Left kidney (tissue), 2 donors: Measurements from ENCODE around the gene DVL1. TPM values are rescaled to one million over a fixed set of nuclear protein-coding genes. Genes with fewer than 3 reads are reported as not detected.

Experiments used
- DNase-seq: peaks from one replicate; pipeline ENCODE4 v3.0.0-alpha.2; 2013
- polyA plus RNA-seq: library from polyadenylated mRNA; unstranded; fragments of 120-200 nt; gene quantifications from one replicate; pipeline ENCODE4 v1.2.1, GENCODE V29; 2013; ENCODE audit not compliant: insufficient read length

The DVL1 gene
- polyA plus RNA-seq, 1 donor = 22.0 TPM

DNA sequence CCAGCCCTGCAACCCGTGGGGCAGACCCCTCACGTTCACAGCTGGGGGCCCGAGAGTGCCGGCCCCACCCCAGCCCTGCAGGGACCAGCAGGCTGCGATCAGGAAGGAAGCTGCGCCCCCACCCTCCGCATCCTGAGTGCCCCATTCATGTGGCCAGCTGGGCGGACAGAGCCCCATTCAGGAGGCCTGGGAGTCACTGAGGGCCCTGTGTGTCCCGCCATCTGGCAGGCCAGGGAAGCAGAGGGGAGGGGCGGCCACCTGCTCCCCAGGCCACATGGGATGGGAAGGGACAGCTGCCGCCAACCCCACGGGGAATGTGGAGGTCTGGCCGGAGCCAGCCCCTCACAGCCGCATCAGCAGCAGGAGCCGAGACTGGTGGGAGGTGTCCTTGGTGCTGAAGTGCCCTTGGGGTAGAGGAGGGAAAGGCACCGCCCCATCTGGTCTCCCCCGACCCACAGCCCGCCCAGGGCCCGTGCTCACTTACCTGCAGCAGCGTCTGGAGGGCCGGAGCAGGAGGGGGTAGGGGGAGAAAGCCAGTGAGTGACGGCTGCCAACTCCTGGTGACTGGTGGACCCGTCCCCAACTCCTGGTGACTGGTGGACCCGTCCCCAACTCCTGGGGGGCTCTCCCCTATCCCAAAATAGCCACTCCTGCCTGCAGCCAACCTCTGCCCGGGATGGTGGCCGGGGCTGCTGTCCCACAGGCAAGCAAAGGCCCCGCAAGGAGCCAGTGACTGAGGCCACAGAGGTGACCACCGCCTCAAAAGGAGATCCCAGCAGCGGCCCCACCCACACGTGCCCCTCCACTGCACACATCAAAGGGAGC lies 50.1 kb downstream of the DVL1 start:
- no peak for DNase-seq

DNA sequence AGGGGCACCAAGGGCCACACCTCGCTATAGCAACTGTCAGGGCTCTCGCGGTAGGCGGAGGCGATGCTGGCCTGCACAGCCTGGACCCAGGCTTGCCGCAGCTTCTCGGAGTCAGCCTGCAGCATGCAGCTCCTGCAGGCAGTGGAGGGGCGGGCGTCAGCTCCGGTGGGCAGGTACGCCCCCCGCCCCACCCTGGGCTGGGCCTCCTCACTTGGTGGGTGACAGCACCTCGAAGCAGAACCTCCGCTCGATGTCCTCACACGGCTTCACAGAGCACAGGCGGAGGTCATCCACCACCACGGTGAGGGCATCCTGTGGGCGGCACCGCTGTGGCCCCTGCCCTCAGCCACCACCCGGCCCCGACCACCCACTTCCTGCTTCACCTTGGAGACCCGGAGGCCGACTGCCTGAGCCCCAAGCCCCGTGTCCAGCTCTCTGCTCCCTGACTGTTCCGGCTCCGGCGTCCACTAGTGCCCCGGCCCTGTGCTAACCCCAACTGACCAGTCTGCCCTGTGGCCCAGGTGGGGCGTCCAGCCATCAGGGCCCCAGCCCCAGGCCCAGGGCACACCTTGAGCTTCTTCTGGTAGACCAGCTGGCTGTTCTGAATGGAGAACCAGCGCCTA lies 51.3 kb downstream of the DVL1 start:
- no peak for DNase-seq

DNA sequence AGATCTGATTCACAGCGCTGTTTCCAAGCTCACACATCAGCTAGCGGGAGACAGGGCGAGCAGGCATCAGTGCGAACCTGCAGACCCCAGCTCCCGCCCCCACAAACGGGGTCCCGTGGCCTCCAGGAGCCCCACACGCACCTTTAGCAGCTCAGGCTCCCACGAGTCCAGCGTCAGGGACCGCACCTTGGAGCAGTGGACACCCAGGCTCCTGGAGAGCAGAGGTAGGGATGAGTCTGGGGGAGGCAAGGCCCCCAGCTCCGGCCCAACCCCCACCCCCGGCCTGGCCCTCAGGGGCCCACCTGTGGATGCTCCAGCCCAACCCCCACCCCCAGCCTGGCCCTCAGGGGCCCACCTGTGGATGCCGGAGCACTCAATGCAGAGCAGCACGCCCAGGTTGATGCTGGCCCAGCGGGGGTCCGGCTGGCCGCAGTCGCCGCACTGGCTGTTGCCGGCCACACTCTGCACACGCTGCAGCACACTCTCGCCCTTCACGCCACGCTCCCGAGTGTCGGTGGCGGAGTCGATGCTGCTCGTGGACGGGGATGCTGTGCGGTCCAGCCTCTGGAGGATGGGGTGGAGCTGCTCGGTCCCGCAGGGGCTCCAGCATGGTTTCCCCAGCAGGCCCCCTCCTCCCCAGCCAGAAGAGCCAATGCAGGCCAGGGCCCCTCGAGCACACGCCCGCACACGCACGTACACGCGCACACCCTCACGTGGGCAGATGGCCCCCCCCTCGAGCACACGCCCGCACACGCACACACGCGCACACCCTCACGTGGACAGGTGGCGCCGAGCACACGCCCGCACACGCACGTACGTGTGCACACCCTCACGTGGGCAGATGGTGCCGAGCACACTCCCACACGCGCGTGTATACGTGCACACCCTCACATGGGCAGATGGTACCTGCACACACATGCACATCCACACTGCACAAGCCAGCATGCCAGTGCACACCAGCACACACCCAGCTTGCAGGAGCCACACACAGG lies 52.9 kb downstream of the DVL1 start:
- DNase-seq = no peak

DNA sequence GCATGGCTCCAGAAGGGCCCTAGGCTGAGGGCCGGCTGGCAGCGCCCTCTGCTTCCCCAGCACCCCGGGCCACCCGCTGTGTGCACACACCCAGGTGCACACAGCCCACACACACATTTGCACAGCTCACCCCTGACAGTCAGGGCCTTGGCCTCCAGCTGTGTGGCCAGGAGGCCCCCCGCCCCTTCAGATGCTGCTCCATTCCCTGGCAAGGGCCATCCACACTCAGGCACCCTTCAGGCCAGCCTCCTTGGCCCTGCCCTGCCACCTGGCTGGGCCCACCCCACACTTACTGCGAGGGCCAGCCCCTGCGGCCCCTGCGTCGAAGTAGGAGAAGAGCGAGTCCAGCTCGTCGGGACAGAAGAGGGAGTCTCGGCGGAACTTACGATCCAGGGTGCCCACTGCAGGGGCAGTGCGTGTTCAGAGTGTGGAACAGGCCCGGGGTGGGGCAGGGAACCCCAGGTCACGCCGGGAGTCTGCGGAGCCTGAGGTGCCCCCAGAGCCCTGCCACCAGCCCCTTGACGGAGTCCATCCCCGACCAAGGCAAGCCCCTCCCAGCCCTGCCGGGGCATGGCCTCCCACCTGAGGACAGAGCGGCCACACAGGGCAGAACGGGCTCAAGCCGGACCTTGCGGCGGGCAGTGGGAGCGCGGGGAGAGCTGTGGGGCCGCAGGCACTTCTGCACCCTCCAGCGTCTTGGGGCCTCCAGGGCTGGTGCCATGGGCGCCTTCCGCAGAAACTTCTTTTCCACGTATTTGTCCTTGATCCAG lies 53.9 kb downstream of the DVL1 start:
- DNase-seq = no peak

DNA sequence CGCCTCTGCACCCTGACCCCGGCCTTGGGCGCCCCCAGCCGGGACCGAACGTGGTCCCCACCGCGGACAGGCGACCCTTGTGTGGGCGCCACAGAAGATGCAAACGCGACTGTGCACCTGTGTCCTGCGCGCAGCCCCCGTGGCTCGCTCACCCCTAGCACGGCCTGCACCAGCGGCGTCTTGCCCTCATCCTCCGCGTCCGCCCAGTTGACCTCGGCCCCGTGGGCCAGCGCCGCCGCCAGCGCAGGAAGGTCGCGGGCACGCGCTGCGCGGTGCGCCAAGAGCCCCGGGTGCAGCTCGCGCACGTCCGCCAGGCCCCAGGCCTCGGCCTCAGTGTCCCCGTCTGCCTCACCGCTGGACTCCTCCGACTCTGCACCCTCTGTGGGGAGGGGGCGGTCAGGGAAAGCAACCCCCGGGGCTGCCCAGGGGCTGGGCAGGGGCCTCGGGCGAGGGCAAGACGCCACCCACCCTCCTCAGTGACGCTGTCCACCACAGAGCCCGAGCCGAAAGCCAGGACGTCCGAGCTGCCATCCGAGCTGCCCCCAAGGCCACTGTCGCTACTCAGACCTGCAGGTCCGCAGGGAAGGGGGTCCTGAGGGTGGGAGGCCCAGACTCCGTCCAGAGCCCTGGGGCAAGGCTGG lies 54.8 kb downstream of the DVL1 start:
- DNase-seq = no peak

DNA sequence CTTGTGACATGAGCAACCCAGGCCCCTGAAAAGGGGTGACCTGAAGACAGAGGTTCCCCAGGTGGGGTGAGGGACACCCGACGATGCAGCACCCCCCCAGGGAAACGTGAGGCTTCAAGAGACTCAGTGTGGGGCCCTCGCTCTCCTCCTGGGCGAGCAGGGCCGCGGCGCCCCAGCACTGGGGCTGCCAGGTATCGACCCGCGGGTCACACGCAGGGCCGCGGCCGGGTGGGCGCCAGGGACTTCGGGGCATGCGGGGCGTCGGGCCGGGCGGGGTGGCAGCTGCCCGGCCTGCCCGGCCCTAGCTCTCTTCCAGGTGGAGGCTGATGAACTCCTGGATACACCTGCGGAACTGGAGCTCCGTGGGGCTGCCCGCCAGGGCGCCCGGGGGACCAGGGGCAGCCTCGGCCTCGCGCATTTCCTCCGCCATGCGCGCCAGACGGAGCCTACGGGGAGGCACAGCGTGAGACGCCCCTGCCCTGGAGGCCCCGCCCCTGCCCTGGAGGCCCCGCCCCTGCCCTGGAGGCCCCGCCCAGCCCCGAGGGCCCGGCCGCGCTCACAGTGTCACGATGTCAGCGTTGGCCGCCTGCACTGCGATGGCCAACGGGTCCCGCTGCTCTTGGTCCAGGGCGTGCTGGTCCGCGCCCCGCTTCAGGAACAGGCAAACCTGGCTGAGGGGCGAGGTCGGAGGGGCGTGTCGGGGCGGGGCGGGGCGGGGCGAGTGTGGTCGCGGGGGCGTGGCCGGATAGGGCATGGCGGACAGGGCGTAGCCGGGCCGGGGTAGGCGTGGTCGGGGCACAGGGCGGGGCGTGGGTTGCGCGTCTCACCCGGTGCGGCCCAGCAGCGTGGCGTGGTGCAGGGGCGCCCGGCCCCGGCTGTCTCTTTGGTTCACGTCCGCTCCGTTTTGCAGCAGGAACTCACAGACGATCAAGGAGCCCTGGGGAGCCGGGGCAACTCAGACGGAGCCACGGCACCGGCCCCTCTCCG lies 55.7 kb downstream of the DVL1 start:
- no peak for DNase-seq

DNA sequence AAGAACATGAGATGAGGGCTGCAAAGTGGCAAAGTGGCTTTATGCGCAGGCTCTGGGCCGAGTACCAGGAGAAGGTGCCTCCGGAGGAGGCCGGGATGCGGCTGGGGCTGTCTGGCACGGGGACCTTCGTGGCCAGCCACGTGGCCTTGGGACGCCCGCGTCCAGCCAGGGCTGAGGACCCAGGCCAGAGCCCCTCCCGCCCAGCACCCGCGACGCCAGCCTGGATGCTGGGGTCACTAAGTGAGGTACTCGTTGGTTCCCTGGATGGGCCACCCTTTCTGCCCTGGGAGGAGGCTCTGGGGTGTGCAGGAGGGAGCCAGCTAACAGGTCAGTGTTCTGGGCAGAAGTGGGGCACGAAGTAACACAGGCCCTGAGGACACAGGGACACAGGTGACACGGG lies 56.4 kb downstream of the DVL1 start:
- no peak for DNase-seq

DNA sequence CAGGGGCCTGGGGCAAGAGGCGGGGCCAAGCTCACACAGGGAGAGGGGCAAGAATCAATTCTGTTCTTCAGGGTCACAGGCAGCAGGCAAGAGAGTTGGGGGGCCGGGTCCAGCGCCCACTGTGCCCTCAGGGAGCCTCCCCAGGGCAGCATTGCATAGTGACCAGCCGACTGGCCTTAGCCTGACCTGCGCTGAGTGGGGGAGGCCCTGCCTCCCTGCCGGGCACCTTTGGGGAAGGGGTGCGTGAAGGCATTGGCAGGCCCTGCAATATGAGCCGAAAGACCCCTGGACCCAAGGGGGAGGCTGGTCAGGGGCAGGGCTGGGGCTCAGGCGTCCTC lies 56.8 kb downstream of the DVL1 start:
- DNase-seq = no peak

DNA sequence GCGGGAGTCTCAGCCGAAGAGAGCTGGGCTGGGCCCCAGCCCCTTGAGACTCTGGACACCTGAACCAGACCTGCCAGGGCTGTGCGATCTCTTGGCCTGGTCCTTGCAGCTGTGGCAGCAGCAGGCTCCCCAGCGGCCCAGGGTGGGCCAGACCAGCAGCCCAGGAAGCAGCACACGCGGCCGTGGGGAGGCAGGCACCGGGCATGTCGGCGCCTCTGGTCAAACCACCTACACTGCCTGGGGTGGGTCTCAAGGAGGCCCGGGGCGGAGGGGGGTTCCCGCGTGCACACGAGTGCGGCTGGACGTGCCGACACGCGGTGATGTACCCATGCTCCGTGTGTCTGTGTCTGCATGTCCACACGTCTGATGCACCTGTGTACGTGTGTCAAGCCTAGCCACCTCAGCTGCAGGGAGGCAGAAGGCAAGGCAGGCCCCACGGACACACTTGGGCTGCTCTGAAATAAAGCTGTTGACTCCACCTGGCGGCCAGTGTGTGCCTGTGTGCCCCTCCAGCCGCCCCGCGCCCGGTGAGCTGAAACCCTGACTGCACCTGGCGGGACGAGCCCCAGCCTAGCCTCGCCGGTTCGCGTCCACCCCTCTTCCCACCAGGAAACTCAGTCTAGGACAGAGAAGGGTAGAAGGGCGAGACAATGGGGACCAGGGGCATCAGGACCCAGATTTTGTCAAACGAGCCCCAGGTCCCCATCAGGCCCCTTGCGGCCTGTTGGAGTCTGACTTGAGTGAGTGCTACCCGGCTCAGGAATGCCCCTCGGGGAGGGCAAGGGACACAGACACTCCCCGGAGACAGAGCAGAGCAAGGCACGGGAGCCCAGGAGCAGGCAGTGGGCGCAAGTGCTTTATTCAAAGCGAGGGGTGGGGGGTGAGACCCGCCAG lies 57.4 kb downstream of the DVL1 start:
- peak; percentile 74 for DNase-seq

DNA sequence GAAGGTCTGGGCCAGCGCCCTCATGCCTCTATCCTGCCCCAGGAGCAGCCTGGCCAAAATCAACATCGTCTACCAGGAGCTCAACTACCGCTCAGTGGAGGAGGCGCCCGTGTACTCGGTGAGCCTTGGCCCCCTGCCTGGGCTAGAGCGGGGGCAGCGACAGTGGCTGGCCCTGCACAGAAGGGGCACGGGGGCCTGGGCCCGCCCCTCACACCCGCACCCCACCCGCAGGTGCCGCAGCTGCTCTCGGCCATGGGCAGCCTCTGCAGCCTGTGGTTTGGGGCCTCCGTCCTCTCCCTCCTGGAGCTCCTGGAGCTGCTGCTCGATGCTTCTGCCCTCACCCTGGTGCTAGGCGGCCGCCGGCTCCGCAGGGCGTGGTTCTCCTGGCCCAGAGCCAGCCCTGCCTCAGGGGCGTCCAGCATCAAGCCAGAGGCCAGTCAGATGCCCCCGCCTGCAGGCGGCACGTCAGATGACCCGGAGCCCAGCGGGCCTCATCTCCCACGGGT lies 58.1 kb downstream of the DVL1 start:
- no peak for DNase-seq

DNA sequence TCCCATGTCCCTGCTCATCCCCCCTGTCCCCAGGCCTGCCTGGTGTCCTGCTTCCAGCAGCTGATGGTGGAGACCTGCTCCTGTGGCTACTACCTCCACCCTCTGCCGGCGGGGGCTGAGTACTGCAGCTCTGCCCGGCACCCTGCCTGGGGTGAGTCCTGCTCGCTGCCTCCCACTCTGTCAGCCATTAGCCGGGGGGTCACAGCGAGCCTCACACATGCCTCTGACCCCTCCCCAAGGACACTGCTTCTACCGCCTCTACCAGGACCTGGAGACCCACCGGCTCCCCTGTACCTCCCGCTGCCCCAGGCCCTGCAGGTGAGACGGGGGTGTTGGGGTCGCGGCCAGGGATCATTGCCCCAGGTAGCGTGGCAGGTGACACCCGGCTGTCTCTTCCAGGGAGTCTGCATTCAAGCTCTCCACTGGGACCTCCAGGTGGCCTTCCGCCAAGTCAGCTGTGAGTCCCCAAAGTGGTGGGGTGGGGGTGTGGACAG lies 58.9 kb downstream of the DVL1 start:
- no peak for DNase-seq

DNA sequence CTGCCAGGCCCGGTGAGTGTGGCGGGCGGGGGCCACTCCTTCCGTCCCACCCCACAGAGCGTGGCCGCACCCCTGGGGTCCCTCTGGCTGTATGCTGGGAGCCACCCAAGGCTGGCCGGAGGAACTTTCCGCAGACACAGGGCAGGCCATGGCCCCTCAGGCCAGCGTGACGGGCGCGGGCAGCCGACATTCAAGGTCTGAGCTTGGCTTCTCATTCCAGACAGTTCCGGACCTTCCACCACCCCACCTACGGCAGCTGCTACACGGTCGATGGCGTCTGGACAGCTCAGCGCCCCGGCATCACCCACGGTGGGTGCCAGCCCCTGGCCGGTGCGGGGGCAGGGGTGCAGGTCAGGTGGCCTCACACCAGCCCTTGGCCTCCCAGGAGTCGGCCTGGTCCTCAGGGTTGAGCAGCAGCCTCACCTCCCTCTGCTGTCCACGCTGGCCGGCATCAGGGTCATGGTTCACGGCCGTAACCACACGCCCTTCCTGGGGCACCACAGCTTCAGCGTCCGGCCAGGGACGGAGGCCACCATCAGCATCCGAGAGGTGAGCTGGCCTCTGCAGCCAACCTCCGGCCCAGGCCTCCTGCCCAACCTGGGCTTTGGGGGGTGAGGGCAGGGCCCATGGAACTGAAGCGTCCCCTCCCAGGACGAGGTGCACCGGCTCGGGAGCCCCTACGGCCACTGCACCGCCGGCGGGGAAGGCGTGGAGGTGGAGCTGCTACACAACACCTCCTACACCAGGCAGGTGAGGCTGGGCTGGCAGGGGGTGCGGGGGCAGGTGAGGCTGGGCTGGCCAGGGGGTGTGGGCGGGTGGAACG lies 61.7 kb downstream of the DVL1 start:
- no peak for DNase-seq

DNA sequence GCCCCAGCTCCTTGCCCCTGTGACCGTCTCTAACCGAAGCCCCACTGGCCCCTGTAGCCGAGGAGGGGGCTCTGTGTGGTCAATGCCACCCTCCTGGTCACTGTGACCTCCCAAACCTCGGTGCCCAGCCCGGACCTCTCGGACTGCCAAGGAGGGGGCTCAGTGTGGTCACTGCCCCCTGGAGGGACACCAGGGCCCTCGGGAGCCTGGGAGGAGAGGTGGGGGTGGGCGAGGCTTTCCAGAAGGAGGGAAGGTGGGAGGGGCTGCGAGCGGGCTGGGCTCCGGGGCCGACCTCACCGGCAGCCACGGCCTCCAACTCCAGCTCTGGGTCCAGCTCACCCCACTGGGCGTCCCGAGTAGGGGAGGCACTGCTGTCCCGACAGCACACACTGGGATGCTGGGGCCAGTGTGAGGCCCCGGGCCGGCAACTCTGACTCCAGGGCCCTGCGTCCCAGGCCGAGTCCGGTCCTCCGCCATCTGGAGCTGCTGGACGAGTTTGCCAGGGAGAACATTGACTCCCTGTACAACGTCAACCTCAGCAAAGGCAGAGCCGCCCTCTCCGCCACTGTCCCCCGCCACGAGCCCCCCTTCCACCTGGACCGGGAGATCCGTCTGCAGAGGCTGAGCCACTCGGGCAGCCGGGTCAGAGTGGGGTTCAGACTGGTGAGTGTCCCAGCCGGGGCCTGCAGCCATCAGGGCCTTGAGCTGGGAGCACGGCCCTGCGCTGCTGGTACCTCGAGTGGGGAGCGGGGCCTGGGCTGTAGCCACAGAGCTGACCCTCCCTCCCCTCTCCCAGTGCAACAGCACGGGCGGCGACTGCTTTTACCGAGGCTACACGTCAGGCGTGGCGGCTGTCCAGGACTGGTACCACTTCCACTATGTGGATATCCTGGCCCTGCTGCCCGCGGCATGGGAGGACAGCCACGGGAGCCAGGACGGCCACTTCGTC lies 62.6 kb downstream of the DVL1 start:
- DNase-seq = no peak

DNA sequence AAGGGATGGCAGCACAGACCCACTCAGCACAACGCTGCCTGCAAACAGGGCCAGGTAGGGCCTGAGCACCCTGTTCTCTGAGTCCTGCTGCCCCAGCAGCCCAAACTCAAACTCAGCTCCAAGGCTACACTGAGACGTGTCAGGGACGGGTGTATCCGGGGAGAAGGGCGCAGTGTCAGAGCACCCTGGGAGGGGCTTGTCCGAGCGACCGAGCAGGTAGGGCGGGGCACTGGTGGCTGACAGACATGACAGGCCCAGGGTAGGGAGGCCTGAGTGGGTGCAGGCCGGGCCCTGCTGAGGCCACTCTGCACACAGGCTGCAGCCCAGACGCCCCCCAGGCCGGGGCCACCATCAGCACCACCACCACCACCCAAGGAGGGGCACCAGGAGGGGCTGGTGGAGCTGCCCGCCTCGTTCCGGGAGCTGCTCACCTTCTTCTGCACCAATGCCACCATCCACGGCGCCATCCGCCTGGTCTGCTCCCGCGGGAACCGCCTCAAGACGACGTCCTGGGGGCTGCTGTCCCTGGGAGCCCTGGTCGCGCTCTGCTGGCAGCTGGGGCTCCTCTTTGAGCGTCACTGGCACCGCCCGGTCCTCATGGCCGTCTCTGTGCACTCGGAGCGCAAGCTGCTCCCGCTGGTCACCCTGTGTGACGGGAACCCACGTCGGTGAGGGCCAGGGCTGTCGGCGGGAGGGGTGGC lies 63.5 kb downstream of the DVL1 start:
- DNase-seq = no peak
